Neural cell (in vitro differentiated cells): ENCODE results near the gene FGF21.

Experiments used
- CTCF ChIP-seq: fragments of 450-650 bp; IDR thresholded peaks from 2 replicates; pipeline ENCODE4 v1.5.1; 2014; ENCODE audit warnings: antibody characterized with exemption, mild to moderate bottlenecking, moderate library complexity; ENCODE audit not compliant: poor library complexity, severe bottlenecking
- EP300 ChIP-seq: fragments of 450-650 bp; conservative IDR thresholded peaks from 2 replicates; pipeline ENCODE4 v1.6.1; 2014; ENCODE audit warnings: antibody characterized with exemption, mild to moderate bottlenecking, moderate library complexity; ENCODE audit not compliant: poor library complexity, severe bottlenecking
- EZH2 ChIP-seq: fragments of 200-600, 300-800 bp; shearing (Covaris generic), sonication (generic); IDR thresholded peaks from 2 replicates; pipeline ENCODE4 v1.6.1; 2014; ENCODE audit warnings: antibody characterized with exemption, low read length, borderline replicate concordance, mild to moderate bottlenecking; ENCODE audit not compliant: insufficient read depth, poor library complexity, severe bottlenecking
- MXI1 ChIP-seq: fragments of 450-650 bp; conservative IDR thresholded peaks from 2 replicates; pipeline ENCODE4 v1.6.1; 2014; ENCODE audit warnings: antibody characterized with exemption, mild to moderate bottlenecking; ENCODE audit not compliant: poor library complexity, severe bottlenecking
- POLR2AphosphoS5 ChIP-seq: IDR thresholded peaks from 2 replicates; pipeline ENCODE4 v1.6.1; 2012
- RAD21 ChIP-seq: fragments of 450-650 bp; conservative IDR thresholded peaks from 2 replicates; pipeline ENCODE4 v1.6.1; 2014; ENCODE audit warnings: antibody characterized with exemption, mild to moderate bottlenecking, moderate library complexity
- REST ChIP-seq: IDR thresholded peaks from 2 replicates; pipeline ENCODE4 v1.6.1; 2012; ENCODE audit warnings: borderline replicate concordance
- SMC3 ChIP-seq: fragments of 450-650 bp; conservative IDR thresholded peaks from 2 replicates; pipeline ENCODE4 v1.6.1; 2014; ENCODE audit warnings: antibody characterized with exemption, mild to moderate bottlenecking, moderate library complexity; ENCODE audit not compliant: poor library complexity
- TAF1 ChIP-seq: IDR thresholded peaks from 2 replicates; pipeline ENCODE4 v1.6.1; 2012; ENCODE audit warnings: low read depth

- TF ChIP-seq CTCF, result no peak
- TF ChIP-seq TAF1, result no peak
- TF ChIP-seq EP300, result no peak
- TF ChIP-seq SMC3, result no peak
- TF ChIP-seq RAD21, result no peak
- TF ChIP-seq POLR2AphosphoS5, result no peak
- no peak for TF ChIP-seq REST
- TF ChIP-seq EZH2, result no peak
- TF ChIP-seq MXI1, result no peak
Observed at GRCh38 chr19:48742096-48742495, 13.2 kb upstream of the FGF21 start.
